Left renal cortex interstitium (tissue), 4 donors: ENCODE measurements around the gene ECM1. TPM values are rescaled to one million over a fixed set of nuclear protein-coding genes. Genes with fewer than 3 reads are reported as not detected.

ENCODE experiments used
- DNase-seq, 4 donors: peaks; one replicate each; pipeline ENCODE4 v3.0.0-alpha.2; 2013; ENCODE audit warnings: low read depth in 4 of 4, low spot score in 2 of 4, missing footprints in 1 of 4
- polyA plus RNA-seq, 4 donors: library from polyadenylated mRNA; unstranded; fragments of 120-200 nt; gene quantifications; one replicate each; pipeline ENCODE4 v1.2.1, GENCODE V29; 2013; ENCODE audit not compliant: insufficient read length in 4 of 4

The ECM1 gene
- polyA plus RNA-seq, result 10 to 100 TPM; 12.4 to 16.0 (median 15.1) TPM

GRCh38 chr1:150507912-150508864 is at the start of gene ECM1:
TSS of gene ECM1 (plus strand) at chr1:150508109. CDS start at chr1:150508210, 101 bp downstream.
- no peak for DNase-seq

GRCh38 chr1:150464422-150464826 is 43.5 kb upstream of the ECM1 start:
- no peak for DNase-seq

- DNase-seq, result no peak
Measured at GRCh38 chr1:150466964-150467363, 40.9 kb upstream of the ECM1 start.

GRCh38 chr1:150469291-150469690 is 38.6 kb upstream of the ECM1 start:
- no peak for DNase-seq

- DNase-seq, result no peak
Measured at GRCh38 chr1:150472601-150473200, 35.2 kb upstream of the ECM1 start.

GRCh38 chr1:150473659-150474058 is 34.2 kb upstream of the ECM1 start:
- no peak for DNase-seq

- no peak for DNase-seq
Measured at GRCh38 chr1:150474869-150475268, 33.0 kb upstream of the ECM1 start.

GRCh38 chr1:150476754-150477153 is 31.2 kb upstream of the ECM1 start:
- no peak for DNase-seq

GRCh38 chr1:150477320-150477719 is 30.6 kb upstream of the ECM1 start:
- DNase-seq, result no peak

- no peak for DNase-seq
Measured at GRCh38 chr1:150477733-150478132, 30.2 kb upstream of the ECM1 start.

GRCh38 chr1:150479370-150479769 is 28.5 kb upstream of the ECM1 start:
- no peak for DNase-seq

- DNase-seq, result no peak
Measured at GRCh38 chr1:150479927-150480352, 28.0 kb upstream of the ECM1 start.

- no peak for DNase-seq
Measured at GRCh38 chr1:150484431-150484830, 23.5 kb upstream of the ECM1 start.

- no peak for DNase-seq
Measured at GRCh38 chr1:150484861-150485260, 23.0 kb upstream of the ECM1 start.

- DNase-seq, result peak; percentile 94 to 96 (median 95)
Measured at GRCh38 chr1:150486966-150487762, 20.7 kb upstream of the ECM1 start, which contains the start of gene TARS2. TSS of gene TARS2 (plus strand) at chr1:150487419. CDS start at chr1:150487451, 32 bp downstream.

- DNase-seq, result no peak
Measured at GRCh38 chr1:150487763-150488115, 20.2 kb upstream of the ECM1 start.

- DNase-seq, result no peak
Measured at GRCh38 chr1:150493175-150493574, 14.7 kb upstream of the ECM1 start.

GRCh38 chr1:150498342-150498741 is 9.6 kb upstream of the ECM1 start:
- no peak for DNase-seq

- DNase-seq, result no peak
Measured at GRCh38 chr1:150505431-150505830, 2.5 kb upstream of the ECM1 start.

GRCh38 chr1:150508982-150509381 is 1.1 kb downstream of the ECM1 start:
- DNase-seq, result no peak

- no peak for DNase-seq
Measured at GRCh38 chr1:150511551-150511950, 3.6 kb downstream of the ECM1 start.
